SJCRH30 (cell line): ENCODE measurements around the gene MAML2. TPM values are rescaled to one million over a fixed set of nuclear protein-coding genes. Genes with fewer than 3 reads are reported as not detected.

ENCODE experiments used
- DNase-seq, 2 experiments: peaks; one replicate each; pipeline ENCODE4 v3.0.0-alpha.2; 2015 to 2020
- H3K27ac ChIP-seq: fragments of 250-450 bp; sonication (Bioruptor Pico); 2 replicates; pipeline ENCODE4 v1.5.1; 2020; ENCODE audit warnings: mild to moderate bottlenecking, moderate library complexity
- H3K27me3 ChIP-seq: fragments of 250-450 bp; sonication (Bioruptor Pico); 2 replicates; pipeline ENCODE4 v1.5.1; 2020; ENCODE audit warnings: mild to moderate bottlenecking, moderate library complexity
- H3K36me3 ChIP-seq: fragments of 250-450 bp; sonication (Bioruptor Pico); 2 replicates; pipeline ENCODE4 v1.5.1; 2020; ENCODE audit warnings: mild to moderate bottlenecking, moderate library complexity
- H3K4me1 ChIP-seq: fragments of 250-450 bp; sonication (Bioruptor Pico); 2 replicates; pipeline ENCODE4 v1.5.1; 2020; ENCODE audit warnings: mild to moderate bottlenecking, moderate library complexity
- H3K4me3 ChIP-seq: fragments of 250-450 bp; sonication (Bioruptor Pico); 2 replicates; pipeline ENCODE4 v1.5.1; 2020; ENCODE audit warnings: mild to moderate bottlenecking, moderate library complexity
- H3K9me3 ChIP-seq: fragments of 250-450 bp; sonication (Bioruptor Pico); replicated peaks from 2 replicates; pipeline ENCODE4 v1.5.1; 2020; ENCODE audit warnings: mild to moderate bottlenecking, moderate library complexity
- total RNA-seq: library from RNA; depleted of rRNA; stranded (reverse); fragments of >200 nt; shearing (Covaris generic); gene quantifications from 2 replicates; pipeline ENCODE4 v1.2.3, GENCODE V29; 2014; rRNA removed

The MAML2 gene
- total RNA-seq, 1 experiment from 2014 or later, result 2.1 TPM

DNA sequence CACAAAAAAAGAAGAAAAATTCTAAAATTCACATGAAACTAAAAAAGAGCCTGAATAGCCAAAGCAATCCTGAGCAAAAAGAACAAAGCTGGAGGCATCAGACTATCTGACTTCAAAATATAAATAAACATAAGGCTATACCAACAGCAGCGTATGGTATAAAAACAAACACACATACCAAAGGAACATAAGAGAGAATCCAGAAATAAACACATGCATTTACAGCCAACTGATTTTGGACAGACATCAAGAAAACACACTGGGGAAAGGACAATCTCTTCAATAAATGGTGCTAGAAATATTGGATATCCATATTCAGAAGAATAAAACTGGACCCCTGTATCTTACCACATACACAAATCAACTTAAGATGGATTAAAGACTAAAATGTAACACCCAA lies 416.3 kb downstream of the MAML2 start:
- no peak overlapping the region for H3K4me3 ChIP-seq
- peaks cover 4% of the 10 kb centered on the region; the same call in 1 of the 2 replicates for H3K4me1 ChIP-seq
- no peak overlapping the region for H3K27ac ChIP-seq
- H3K9me3 ChIP-seq, result no peaks in the 10 kb centered on the region; the same call in 1 of the 2 replicates
- H3K27me3 ChIP-seq, result no peaks in the 10 kb centered on the region
- no peaks in the 10 kb centered on the region for H3K36me3 ChIP-seq
- DNase-seq, result no peak

Other genes starting within 250 kb of the MAML2 start
- 11.3 and 16.5 TPM in 2 replicates for gene CCDC82, start 46.7 kb upstream of the MAML2 start, total RNA-seq
- 3.7 and 4.8 TPM in 2 replicates for gene JRKL, start 46.8 kb upstream of the MAML2 start, total RNA-seq